Neural progenitor cell (in vitro differentiated cells): ENCODE measurements around the gene CCDC110. TPM values are rescaled to one million over a fixed set of nuclear protein-coding genes. Genes with fewer than 3 reads are reported as not detected.

Experiments
- DNase-seq: peaks from one replicate; pipeline ENCODE4 v3.0.0-alpha.2; 2016; ENCODE audit warnings: low spot score
- H2AFZ ChIP-seq: fragments of 200-600 bp; sonication (generic); replicated peaks from 2 replicates; pipeline ENCODE4 v1.6.1; 2016; ENCODE audit warnings: antibody characterized with exemption
- H3F3A ChIP-seq: fragments of 200-600 bp; sonication (generic); 2 replicates; pipeline ENCODE4 v1.6.1; 2016; ENCODE audit warnings: antibody characterized with exemption, low read depth
- H3K27ac ChIP-seq: fragments of 200-600 bp; sonication (generic); 2 replicates; pipeline ENCODE4 v1.5.1; 2016; ENCODE audit warnings: mild to moderate bottlenecking
- H3K27me3 ChIP-seq: fragments of 200-600 bp; sonication (generic); 2 replicates; pipeline ENCODE4 v1.6.1; 2016; ENCODE audit warnings: mild to moderate bottlenecking, moderate library complexity
- H3K36me3 ChIP-seq: fragments of 200-600 bp; sonication (generic); 2 replicates; pipeline ENCODE4 v1.5.1; 2016
- H3K4me1 ChIP-seq: fragments of 200-600 bp; sonication (generic); 2 replicates; pipeline ENCODE4 v1.6.1; 2016; ENCODE audit warnings: mixed run types
- H3K4me2 ChIP-seq: fragments of 200-600 bp; sonication (generic); 2 replicates; pipeline ENCODE4 v1.6.1; 2016
- H3K4me3 ChIP-seq: fragments of 200-600 bp; sonication (generic); 2 replicates; pipeline ENCODE4 v1.5.1; 2016
- H3K79me2 ChIP-seq: fragments of 200-600 bp; sonication (generic); 2 replicates; pipeline ENCODE4 v1.6.1; 2016; ENCODE audit warnings: low read depth
- H3K9ac ChIP-seq: fragments of 200-600 bp; sonication (generic); 2 replicates; pipeline ENCODE4 v1.6.1; 2016
- H3K9me3 ChIP-seq: fragments of 200-600 bp; sonication (generic); 2 replicates; pipeline ENCODE4 v1.5.1; 2016; ENCODE audit warnings: low read depth
- H4K20me1 ChIP-seq: fragments of 200-600 bp; sonication (generic); 2 replicates; pipeline ENCODE4 v1.6.1; 2016; ENCODE audit warnings: low read depth
- H3K27ac Mint-ChIP-seq: 3 replicates; pipeline ENCODE4 v1.8.0; 2021; ENCODE audit warnings: mixed read lengths
- H3K27me3 Mint-ChIP-seq: 2 replicates; pipeline ENCODE4 v1.8.0; 2022; ENCODE audit warnings: low read depth, mild to moderate bottlenecking, inconsistent platforms, moderate library complexity, mixed read lengths; ENCODE audit not compliant: insufficient read depth
- H3K36me3 Mint-ChIP-seq: 3 replicates; pipeline ENCODE4 v1.8.0; 2021; ENCODE audit warnings: mixed read lengths
- H3K4me1 Mint-ChIP-seq: 3 replicates; pipeline ENCODE4 v1.8.0; 2021; ENCODE audit warnings: mixed read lengths
- H3K4me3 Mint-ChIP-seq: 3 replicates; pipeline ENCODE4 v1.8.0; 2021; ENCODE audit warnings: mild to moderate bottlenecking, moderate library complexity, mixed read lengths
- H3K9me3 Mint-ChIP-seq: 3 replicates; pipeline ENCODE4 v1.8.0; 2020; ENCODE audit warnings: mixed read lengths
- EZH2 ChIP-seq: fragments of 200-600 bp; sonication (generic); IDR thresholded peaks from 2 replicates; pipeline ENCODE4 v1.6.1; 2017; ENCODE audit warnings: antibody characterized with exemption, mild to moderate bottlenecking, moderate library complexity
- EZH2phosphoT487 ChIP-seq: fragments of 200-600 bp; sonication (generic); IDR thresholded peaks from 2 replicates; pipeline ENCODE4 v1.6.1; 2017; ENCODE audit warnings: antibody characterized with exemption
- total RNA-seq: library from RNA; depleted of rRNA; stranded (reverse); fragments of >200 nt; gene quantifications from 2 replicates; pipeline ENCODE4 v1.2.3, GENCODE V29; 2015; ENCODE audit warnings: low replicate concordance
- TF ChIP-seq, protein P1 (sequence below): fragments of 200-600 bp; sonication (generic); IDR thresholded peaks from 2 replicates; pipeline ENCODE4 v1.5.1; 2017; ENCODE audit warnings: antibody characterized with exemption, mild to moderate bottlenecking

Gene CCDC110
- total RNA-seq, 1 donor from 2014 or later = 2.0 TPM

GRCh38 chr4:185398618-185399017 is 72.9 kb downstream of the CCDC110 start:
- H3K27ac Mint-ChIP-seq = no peak overlapping the region

GRCh38 chr4:185396724-185397385 is 74.7 kb downstream of the CCDC110 start, which contains the start of gene ANKRD37:
Gene ANKRD37, plus strand, starts transcription at chr4:185396841. Its CDS starts 83 bp downstream, at chr4:185396924.
- peak within 1 kb of the TSS; percentile 65 for H2AFZ ChIP-seq
- peaks cover 9% of the 10 kb centered on the region for H3K36me3 ChIP-seq
- H3K27me3 Mint-ChIP-seq = peaks cover 5% of the 10 kb centered on the region
- no peaks in the 10 kb centered on the region for H3K79me2 ChIP-seq
- peak within 1 kb of the TSS; percentile 80 for H3K4me2 ChIP-seq
- no peak for DNase-seq
- TF ChIP-seq EZH2 = no peak
- peaks cover 7% of the 10 kb centered on the region for H3K36me3 Mint-ChIP-seq
- no peaks in the 10 kb centered on the region for H3K9me3 ChIP-seq
- H4K20me1 ChIP-seq = no peaks in the 10 kb centered on the region
- H3K9ac ChIP-seq = no peak within 1 kb of the TSS
- peaks cover 12% of the 10 kb centered on the region for H3K4me1 ChIP-seq
- peaks cover 38% of the 10 kb centered on the region for H3F3A ChIP-seq
- peaks cover 22% of the 10 kb centered on the region for H3K4me1 Mint-ChIP-seq
- peak within 1 kb of the TSS; percentile 98 for H3K27ac Mint-ChIP-seq
- peak within 1 kb of the TSS; percentile 88 for H3K4me3 Mint-ChIP-seq
- H3K4me3 ChIP-seq = peak within 1 kb of the TSS; percentile 44
- peaks cover 12% of the 10 kb centered on the region for H3K27me3 ChIP-seq
- peak within 1 kb of the TSS; percentile 73 for H3K27ac ChIP-seq
- H3K9me3 Mint-ChIP-seq = peaks cover 3% of the 10 kb centered on the region

More at GRCh38 chr4:185398618-185399017, 72.9 kb downstream of the CCDC110 start:
- Histone ChIP-seq H2AFZ (no peak overlapping the region), H4K20me1 (no peaks in the 10 kb centered on the region), H3K79me2 (no peaks in the 10 kb centered on the region), H3F3A (peaks cover 38% of the 10 kb centered on the region), H3K27me3 (peaks cover 12% of the 10 kb centered on the region), H3K4me2 (no peak overlapping the region), H3K9ac (no peak overlapping the region), H3K27ac (no peak overlapping the region), H3K9me3 (no peaks in the 10 kb centered on the region), H3K36me3 (peaks cover 9% of the 10 kb centered on the region), H3K4me3 (no peak overlapping the region), H3K4me1 (peaks cover 12% of the 10 kb centered on the region)
- DNase-seq = no peak
- Mint-ChIP-seq H3K4me3 (peak overlapping the region; percentile 33), H3K4me1 (peaks cover 22% of the 10 kb centered on the region), H3K9me3 (no peaks in the 10 kb centered on the region), H3K27me3 (peaks cover 5% of the 10 kb centered on the region), H3K36me3 (peaks cover 10% of the 10 kb centered on the region)
- TF ChIP-seq, protein P1, sequence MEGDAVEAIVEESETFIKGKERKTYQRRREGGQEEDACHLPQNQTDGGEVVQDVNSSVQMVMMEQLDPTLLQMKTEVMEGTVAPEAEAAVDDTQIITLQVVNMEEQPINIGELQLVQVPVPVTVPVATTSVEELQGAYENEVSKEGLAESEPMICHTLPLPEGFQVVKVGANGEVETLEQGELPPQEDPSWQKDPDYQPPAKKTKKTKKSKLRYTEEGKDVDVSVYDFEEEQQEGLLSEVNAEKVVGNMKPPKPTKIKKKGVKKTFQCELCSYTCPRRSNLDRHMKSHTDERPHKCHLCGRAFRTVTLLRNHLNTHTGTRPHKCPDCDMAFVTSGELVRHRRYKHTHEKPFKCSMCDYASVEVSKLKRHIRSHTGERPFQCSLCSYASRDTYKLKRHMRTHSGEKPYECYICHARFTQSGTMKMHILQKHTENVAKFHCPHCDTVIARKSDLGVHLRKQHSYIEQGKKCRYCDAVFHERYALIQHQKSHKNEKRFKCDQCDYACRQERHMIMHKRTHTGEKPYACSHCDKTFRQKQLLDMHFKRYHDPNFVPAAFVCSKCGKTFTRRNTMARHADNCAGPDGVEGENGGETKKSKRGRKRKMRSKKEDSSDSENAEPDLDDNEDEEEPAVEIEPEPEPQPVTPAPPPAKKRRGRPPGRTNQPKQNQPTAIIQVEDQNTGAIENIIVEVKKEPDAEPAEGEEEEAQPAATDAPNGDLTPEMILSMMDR = no peak
- TF ChIP-seq EZH2phosphoT487 (no peak), EZH2 (no peak)

GRCh38 chr4:185395956-185396723 is 75.4 kb downstream of the CCDC110 start:
- H3K27ac Mint-ChIP-seq = peak overlapping the region; percentile 98
- Histone ChIP-seq H3K36me3 (peaks cover 9% of the 10 kb centered on the region), H3K9me3 (no peaks in the 10 kb centered on the region), H3F3A (peaks cover 38% of the 10 kb centered on the region), H3K79me2 (no peaks in the 10 kb centered on the region), H3K4me1 (peaks cover 12% of the 10 kb centered on the region), H3K9ac (no peak overlapping the region), H3K4me2 (peak overlapping the region; percentile 80), H3K27me3 (peaks cover 12% of the 10 kb centered on the region), H2AFZ (peak overlapping the region; percentile 65), H4K20me1 (no peaks in the 10 kb centered on the region), H3K4me3 (peak overlapping the region; percentile 44), H3K27ac (no peak overlapping the region)
- peak overlapping the region; percentile 88 for H3K4me3 Mint-ChIP-seq
- TF ChIP-seq EZH2 = peak; percentile 52
- TF ChIP-seq, protein P1 = no peak
- H3K9me3 Mint-ChIP-seq = peaks cover 4% of the 10 kb centered on the region
- H3K27me3 Mint-ChIP-seq = peaks cover 5% of the 10 kb centered on the region
- peaks cover 5% of the 10 kb centered on the region for H3K36me3 Mint-ChIP-seq
- peak; percentile 98 for DNase-seq
- H3K4me1 Mint-ChIP-seq = peaks cover 22% of the 10 kb centered on the region
